ENCODE results near the gene VEPH1. TPM values are rescaled to one million over a fixed set of nuclear protein-coding genes. Genes with fewer than 3 reads are reported as not detected.

Gene VEPH1
- total RNA-seq, 1 experiment from 2014 or later, result 7.7 TPM

DNA sequence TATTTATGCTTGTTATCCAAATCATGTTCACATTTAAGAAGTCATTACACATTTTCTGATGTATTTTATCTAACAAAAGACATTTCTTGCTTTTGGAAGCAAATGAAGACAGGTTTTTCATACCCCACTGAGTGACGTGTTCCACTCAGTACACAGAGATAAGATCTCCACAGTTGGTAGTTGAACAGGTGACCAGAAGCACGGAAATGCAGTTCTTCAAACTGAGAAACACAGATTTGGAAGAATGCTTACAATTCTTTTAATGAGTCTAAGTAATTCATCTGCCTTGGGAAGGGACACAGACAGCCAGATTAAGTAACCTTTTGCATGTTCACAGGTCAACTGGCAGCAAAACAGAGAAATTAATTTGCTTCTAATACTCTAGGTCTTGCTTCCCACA lies 43.5 kb downstream of the VEPH1 start:
- TF ChIP-seq, protein P1, sequence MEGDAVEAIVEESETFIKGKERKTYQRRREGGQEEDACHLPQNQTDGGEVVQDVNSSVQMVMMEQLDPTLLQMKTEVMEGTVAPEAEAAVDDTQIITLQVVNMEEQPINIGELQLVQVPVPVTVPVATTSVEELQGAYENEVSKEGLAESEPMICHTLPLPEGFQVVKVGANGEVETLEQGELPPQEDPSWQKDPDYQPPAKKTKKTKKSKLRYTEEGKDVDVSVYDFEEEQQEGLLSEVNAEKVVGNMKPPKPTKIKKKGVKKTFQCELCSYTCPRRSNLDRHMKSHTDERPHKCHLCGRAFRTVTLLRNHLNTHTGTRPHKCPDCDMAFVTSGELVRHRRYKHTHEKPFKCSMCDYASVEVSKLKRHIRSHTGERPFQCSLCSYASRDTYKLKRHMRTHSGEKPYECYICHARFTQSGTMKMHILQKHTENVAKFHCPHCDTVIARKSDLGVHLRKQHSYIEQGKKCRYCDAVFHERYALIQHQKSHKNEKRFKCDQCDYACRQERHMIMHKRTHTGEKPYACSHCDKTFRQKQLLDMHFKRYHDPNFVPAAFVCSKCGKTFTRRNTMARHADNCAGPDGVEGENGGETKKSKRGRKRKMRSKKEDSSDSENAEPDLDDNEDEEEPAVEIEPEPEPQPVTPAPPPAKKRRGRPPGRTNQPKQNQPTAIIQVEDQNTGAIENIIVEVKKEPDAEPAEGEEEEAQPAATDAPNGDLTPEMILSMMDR (conservative IDR thresholded peaks at IDR 0.05), result no peak
- Histone ChIP-seq H2BK20ac (ENCODE audit: low read depth, low read length, poor library complexity, severe bottlenecking) (no peak overlapping the region), H3K56ac (ENCODE audit: insufficient read length, low read depth, low read length) (no peak overlapping the region), H3K27me3 (ENCODE audit: insufficient read depth, low read length) (no peaks in the 10 kb centered on the region), H2AFZ (ENCODE audit: low read length) (no peak overlapping the region), H4K91ac (ENCODE audit: insufficient read length, low read depth, low read length) (no peak overlapping the region), H3K23ac (ENCODE audit: insufficient read length, low read depth, low read length) (no peak overlapping the region), H2BK5ac (ENCODE audit: insufficient read length, low read length) (no peak overlapping the region), H3T11ph (ENCODE audit: low read length) (no peak overlapping the region), H3K18ac (ENCODE audit: insufficient read length, low read depth, low read length) (no peak overlapping the region), H2BK12ac (ENCODE audit: insufficient read length, low read depth, low read length) (no peak overlapping the region), H3K79me2 (ENCODE audit: insufficient read depth, low read length) (no peaks in the 10 kb centered on the region), H2BK120ac (ENCODE audit: low read depth, low read length, poor library complexity, severe bottlenecking) (no peak overlapping the region), H3K27ac (ENCODE audit: insufficient read length, low read depth, low read length) (no peak overlapping the region), H3K9me3 (ENCODE audit: control insufficient read depth, low read depth, low read length) (no peaks in the 10 kb centered on the region), H4K5ac (ENCODE audit: insufficient read length, low read depth, low read length) (no peak overlapping the region), H3K79me1 (ENCODE audit: insufficient read depth, low read depth, low read length, poor library complexity, severe bottlenecking) (no peaks in the 10 kb centered on the region), H3K23me2 (ENCODE audit: insufficient read length, low read depth, low read length, poor library complexity, severe bottlenecking) (no peaks in the 10 kb centered on the region), H4K20me1 (ENCODE audit: control insufficient read depth, insufficient read depth, insufficient read length) (no peaks in the 10 kb centered on the region), H3K4me2 (ENCODE audit: insufficient read depth, insufficient read length, low read length) (no peak overlapping the region), H3K4me1 (ENCODE audit: insufficient read depth, low read length) (no peaks in the 10 kb centered on the region), H3K4ac (ENCODE audit: low read depth, low read length) (no peak overlapping the region), H2BK15ac (ENCODE audit: low read depth, low read length) (no peak overlapping the region), H3K14ac (ENCODE audit: insufficient read depth, low read length) (no peak overlapping the region), H2AK5ac (ENCODE audit: insufficient read length, low read length) (no peak overlapping the region), H4K8ac (replicated peaks; ENCODE audit: insufficient read length, low read depth, low read length) (no peak overlapping the region), H3K9ac (ENCODE audit: extremely low read depth, insufficient read length, low read length) (no peak overlapping the region)
- Mint-ChIP-seq H3K4me3 (no peak overlapping the region), H3K36me3 (ENCODE audit: insufficient read depth in 1 of 3, low read depth in 3 of 3) (no peaks in the 10 kb centered on the region), H3K4me1 (peaks cover 4 to 5% of the 10 kb centered on the region in 2 experiments; a peak in 1 of 4 replicates), H3K9me3 (no peaks in the 10 kb centered on the region), H3K27me3 (ENCODE audit: low read depth) (no peaks in the 10 kb centered on the region), H3K27ac (no peak overlapping the region)
- DNase-seq, result no peak
- WGBS (ENCODE audit: extremely low coverage, insufficient read length, low lambda C conversion rate), result no CpG with 5 or more reads among the region's 2 CpGs
